GM18511 (cell line): ENCODE data around the gene TM7SF2.
A peak's percentile ranks its signal among the peaks of the same experiment; 100 is the strongest.

Experiments
- ATAC-seq: cut with Tn5 transposase; IDR thresholded peaks from one replicate; pipeline ENCODE4 v1.9.1; 2021; ENCODE audit warnings: mild to moderate bottlenecking, moderate library complexity; ENCODE audit not compliant: unreplicated experiment

Gene TM7SF2

DNA sequence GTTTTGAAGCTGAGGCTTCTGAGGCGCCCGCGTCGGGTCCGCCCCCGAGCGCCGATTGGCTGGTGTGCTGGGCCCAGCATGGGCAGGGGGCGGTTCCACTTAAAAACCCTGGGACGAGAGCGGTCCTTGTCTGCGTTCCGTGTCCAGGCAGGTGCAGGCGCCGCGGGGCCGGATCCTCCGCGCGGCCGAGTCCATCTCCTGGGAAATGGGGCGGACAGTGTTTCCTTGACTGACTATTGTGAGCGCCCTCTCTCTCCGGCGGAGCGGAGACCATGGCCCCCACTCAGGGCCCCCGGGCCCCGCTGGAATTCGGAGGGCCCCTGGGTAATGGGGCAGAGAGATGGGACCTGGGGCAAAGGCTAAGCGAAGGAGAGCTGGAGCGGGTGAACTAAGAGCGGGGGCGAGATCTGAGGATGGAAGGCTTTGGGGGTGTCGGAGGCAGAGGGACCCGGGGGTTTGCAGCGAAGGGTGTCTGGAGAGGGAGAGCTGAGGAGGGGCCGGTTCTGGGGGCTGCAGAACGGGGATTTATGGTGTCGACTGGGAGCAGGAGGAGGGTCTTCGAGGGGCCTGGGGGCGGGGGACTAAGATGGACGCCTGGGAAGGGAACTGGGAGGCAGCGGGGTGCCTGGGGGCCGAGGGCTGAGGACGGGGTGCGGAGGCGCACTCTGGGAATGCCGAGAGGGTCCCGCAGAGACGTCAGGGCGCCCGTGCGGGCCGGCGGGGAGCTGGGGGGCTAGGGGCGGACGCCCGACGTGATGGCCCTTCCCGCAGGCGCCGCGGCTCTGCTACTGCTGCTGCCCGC lies at the start of gene TM7SF2:
TM7SF2 (plus strand) TSS at position 129 of the 802 bp plus-strand sequence; CDS start at position 273, 144 bp downstream.
- peak; percentile 66 for ATAC-seq

DNA sequence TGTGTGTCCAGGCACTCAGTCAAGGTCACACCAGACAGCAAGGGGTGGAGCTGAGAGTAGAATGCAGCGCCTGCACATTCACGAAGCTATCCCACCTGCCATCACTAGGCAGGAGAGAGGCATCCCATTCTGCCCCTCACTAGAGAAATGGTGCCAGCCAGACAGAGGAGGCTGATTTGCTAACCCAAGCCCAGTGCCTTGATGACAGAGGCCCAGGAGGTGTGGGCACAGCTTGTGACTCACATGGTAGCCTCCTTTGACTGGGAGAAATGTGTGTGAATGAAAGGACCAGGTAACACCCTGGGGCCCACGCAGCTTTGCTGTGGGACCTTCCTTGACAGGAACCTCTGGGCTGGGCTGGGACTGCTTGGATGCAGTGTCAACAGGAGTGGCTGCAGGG lies 48.1 kb upstream of the TM7SF2 start:
- ATAC-seq: no peak

DNA sequence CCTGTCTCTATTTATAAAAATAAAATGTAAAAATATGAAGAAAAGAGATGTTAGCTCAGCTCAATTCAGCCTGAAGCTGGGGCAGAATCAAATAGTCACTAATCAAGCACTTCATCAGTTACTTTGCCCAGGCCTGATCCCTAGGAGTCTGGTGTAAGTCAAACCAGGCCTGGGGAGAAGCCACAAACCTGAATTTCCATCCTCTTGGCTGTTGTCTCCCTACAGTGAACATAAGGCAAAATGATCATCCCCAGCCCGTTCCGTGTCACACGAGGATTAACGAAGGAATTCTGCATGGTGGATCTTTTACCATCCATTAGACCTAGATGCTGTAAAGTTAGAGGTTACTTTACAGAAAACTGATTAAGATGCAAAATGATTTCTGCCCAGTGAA lies 46.8 kb upstream of the TM7SF2 start:
- ATAC-seq: no peak

DNA sequence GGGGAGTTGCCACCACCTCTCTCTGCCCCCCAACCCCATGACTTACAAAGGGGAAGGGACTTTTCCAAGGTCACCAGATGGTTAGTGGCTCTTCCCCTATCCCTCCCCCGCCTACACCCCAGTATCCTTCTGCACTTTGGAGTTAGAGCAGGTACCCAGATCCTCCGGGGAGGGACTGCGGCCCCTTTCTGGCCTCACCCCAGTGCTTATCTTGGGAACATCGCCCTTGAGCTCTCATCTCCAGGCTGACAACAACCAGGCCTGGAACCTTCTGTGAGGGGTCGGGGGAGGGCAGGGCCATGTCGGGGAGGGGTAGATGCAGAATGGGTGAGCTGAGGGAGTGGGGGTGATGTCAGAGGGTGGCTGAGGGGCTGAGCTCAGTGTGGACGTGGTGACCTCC lies 45.8 kb upstream of the TM7SF2 start:
- no peak for ATAC-seq

DNA sequence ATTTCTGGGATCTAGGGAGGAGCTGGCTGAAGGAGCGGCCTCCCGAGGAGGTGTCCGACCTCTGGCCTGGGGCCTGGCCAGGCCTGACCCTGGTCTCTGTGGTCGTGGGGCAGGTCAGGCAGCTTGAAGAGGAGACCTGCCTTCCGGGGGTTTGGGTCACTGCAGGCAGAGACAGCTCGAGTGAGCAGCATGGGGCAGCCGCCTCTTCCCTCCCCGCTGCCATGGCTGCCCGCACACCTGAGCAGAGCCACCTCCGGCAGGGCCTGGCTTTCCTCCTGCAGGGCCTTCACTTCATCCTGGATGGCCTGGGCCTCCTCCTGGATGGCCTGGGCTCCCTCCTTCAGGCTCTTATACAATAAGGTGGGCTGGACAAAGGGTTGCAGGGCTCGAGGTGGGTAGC lies 45.4 kb upstream of the TM7SF2 start:
- ATAC-seq: no peak

DNA sequence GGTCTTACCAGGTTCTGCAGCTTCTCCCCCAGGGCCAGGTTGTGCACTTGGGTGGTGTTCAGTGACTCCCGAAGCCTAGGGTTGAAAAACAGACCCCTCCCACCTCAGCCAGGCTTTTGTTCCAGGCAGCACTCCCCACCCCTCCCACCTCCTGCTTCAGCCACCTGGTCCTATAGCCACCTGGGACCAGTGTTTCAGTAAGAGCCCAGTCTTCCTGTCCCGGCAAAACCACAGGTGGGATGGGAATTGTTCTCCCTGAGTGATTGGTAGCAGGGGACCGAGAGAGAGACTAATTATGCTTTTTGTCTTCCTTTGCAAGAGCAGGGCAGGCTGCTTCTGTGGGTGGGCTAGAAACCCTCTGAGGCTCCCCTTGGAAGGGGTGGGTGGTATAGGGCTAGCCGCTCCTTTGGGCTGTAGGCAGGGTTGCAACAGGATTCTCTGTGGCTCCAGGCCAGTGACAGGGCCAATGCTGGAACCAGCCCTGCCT lies 44.8 kb upstream of the TM7SF2 start:
- no peak for ATAC-seq

DNA sequence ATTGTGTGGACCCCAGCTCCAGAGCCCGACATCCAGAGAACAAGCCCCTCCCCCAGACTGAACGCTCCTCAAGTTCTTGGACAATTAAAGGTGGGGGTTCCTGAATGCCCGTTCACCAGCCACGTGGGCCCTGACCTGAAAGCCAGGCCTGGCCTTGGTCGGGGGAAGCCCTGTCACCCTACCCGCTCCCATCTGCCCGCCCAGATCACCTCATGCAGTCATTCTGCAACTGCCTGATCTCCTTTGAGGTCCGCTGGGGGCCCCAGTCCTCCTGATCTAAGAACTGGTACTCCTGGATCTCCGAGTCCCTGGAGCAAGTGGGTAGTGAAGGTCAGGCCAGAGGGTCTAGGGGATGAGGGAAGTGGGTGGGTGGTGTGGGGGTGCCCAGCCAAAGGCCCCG lies 44.2 kb upstream of the TM7SF2 start:
- no peak for ATAC-seq

DNA sequence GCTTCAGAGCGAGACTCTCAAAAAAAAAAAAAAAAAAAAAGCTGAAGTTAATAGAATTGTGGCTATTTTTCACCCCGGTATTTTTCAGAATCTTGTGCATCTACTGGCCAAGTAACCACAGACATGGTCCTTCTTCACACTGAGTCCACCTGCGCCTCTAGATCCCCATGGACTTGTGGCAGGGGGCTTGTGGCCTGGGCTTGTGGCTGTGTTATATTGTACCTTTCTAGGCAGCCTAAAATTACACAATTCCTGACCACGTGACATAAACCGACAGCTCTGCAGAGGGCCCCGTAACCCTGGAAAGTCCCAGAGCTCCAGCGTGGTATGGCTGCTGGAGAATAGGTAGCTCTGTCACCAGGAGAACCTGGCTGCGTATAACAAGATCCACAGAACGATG lies 42.5 kb upstream of the TM7SF2 start:
- no peak for ATAC-seq

DNA sequence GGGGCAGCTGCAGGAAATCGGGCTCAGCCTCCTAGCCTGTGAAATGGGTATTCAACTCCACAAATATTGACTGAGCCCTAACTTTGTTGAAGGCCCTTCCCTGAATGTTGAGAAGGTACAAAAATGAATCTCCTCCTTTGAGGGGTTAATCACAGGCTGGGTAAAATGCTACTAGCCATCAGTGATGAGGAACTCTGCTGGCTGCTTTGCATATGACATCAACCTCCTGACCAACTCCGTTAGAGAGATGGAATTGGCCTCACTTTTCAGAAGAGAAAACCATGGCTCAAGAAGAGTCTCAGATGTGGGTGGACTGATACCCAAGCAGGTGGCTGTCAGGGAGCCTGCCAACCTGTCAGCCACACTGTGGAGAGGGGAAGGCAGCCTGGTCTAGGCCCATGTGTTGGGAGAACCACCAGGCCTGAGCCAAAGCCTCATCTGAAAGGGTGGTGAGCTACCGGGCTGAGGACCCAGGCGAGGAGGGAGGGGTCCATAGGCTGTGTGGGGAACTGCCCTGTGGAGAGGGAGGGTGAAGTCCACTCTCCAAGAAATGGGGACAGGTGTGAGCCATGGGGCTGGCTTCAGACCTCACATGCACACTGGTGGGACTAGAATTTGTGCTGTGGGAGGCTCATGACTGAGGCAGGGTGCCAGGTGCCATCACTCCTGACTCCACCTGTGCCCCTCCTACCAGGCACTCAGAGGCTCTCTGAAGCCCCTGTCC lies 39.6 kb upstream of the TM7SF2 start:
- no peak for ATAC-seq

DNA sequence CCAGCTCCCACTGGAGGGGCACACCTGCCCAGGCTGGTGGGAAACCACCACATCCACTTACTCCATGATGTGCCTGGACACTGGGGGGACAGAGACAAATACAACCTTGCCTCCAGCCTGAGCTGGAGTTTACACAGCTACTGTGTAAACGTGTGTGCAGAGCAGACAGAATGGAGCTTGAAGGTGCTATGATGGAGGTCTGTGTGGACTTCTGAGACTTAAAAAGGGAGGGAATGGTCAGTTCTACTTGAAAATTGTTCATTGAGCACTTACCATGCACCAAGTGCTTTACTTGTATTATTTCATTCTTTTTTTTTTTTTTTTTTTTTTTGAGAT lies 39.1 kb upstream of the TM7SF2 start:
- no peak for ATAC-seq

DNA sequence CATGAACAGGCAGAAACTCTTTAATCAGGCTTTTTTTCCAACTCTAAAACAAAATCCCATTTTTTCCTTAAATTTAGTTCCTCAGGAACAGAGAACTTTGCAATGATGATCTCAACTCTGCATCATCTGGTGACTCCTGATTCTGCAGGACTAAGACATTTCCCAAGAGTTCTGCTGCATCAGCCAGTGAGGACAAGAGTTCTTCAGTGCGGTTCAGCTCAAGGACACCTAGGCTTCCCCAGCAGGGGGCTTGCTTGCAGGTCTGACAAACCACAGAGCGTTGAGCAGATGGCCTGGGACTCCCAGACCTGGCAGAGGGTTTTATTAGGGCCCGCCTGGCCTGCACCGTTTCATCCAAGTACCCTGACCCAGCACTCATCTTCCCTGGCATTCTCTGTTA lies 34.2 kb upstream of the TM7SF2 start:
- no peak for ATAC-seq

DNA sequence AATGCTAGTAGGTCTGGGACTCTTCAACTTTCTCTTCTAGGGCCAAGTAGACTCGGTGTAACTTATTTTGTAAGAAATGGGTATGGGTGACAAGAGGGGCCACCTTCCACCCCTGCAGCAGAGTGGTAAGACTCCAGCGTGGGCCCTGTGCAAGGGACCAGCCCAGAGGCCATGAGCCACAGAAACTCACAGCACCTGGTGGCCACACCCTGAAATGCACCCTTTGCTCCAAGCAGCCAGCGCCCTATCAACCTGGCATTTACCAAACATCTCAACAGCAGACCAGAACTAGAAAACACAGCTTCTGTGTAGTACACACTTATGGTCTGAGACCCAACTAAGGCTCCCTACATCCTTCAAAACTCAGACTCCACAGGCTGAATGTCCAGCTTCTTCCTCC lies 33.5 kb upstream of the TM7SF2 start:
- no peak for ATAC-seq

DNA sequence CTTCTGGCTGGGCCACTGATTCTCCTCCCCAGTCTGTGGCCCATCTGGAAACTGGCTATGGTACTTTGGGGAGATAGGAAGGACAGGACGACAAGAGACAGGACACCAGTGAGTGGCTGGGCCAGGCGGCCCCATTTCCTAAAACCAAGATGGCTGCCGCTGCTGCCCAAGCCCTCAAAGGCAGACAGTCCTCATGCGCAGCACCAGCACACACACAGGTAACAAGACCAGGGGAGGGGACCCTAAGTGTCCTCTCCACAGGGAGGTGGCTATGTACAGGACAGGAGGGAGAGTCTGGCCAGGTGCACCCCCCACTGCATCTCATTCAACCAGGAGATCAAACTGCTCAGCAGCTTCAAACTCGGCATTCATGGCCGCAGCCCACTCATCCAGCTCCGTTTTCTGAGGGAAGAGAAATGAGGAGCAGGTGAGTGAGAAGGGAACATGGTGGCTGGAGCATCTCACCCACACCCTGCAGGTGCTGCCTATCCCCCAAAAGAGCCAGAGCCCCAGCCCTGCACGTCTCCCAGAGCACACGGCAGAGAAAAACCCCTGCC lies 32.8 kb upstream of the TM7SF2 start:
- ATAC-seq: no peak

DNA sequence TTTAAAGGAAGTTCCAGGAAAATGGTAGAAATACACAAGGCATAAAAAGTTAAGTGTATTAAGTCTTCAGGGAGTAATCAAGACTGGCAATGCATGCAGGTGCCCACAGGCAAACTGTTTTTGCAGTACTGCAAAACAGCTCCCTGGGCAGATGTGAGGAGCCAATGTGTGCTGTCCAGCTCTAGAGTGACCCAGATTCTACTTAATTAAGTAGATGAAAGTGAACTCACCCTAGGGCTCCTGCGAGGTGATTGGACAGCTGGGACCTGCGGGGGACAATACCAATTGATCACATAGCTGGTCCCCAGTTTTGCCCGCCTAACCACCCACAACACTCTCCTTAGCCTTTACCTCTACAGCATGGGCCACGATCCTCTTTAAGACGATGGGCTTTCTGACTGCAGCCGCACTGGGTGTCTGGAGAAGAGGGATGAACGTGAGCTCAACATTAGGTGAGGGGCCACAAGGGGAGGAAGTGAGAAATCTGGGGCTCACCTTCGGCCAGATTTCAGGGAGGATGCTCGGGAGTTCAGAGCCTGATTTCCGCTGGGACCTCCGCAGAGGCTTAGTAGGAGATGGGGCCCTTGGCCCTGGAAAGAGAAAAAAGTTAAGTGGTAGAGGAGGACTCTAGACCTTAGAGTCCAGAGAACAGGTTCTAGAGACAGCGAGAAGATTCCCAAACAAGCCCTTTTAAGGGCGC lies 28.4 kb upstream of the TM7SF2 start:
- peak; percentile 14 for ATAC-seq

DNA sequence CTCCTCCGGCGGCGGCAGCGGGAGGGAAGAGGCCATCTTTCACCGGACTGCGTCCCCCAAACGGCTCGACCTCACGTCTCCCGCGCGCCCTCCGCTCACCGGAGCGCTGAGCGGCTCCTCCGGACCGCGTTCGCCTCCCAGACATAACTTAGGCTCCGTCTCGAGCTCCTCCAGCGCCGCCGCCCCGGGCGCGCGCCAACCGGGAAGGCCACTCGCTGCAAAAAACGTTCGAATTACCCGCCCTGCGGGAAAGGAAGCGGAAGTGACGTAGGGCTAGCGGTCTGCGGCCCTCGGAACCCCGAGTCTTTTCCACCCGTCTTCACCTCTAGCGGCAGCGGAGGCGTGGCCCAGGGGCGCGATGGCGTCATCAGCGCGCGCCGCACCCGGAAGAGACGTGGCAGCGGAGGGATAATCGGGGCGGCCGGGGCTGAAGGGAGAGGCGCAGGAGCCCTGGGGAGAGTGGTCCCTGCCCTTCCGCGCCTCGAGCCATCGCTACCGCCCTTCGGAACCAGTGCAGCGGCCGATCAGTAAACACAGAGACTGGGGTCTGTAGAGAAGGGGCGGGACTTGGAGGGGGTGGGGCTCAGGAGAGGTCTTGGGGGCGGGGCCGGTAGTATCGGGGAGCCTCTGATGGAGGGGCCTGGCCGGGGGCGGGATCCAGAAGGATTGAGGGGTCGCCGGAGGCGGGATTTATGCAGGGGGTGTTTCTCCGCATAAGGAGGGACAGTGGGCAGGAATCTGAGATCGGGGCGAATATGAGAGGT lies 27.7 kb upstream of the TM7SF2 start, which contains the start of the genes CDCA5 and ZFPL1:
CDCA5 (minus strand) TSS at position 207 of the 764 bp plus-strand sequence; CDS start at position 145, 62 bp downstream.
ZFPL1 (plus strand) TSS at position 389 of the 764 bp plus-strand sequence. CDS start 477 bp downstream, outside the sequence.
- peak; percentile 80 for ATAC-seq

DNA sequence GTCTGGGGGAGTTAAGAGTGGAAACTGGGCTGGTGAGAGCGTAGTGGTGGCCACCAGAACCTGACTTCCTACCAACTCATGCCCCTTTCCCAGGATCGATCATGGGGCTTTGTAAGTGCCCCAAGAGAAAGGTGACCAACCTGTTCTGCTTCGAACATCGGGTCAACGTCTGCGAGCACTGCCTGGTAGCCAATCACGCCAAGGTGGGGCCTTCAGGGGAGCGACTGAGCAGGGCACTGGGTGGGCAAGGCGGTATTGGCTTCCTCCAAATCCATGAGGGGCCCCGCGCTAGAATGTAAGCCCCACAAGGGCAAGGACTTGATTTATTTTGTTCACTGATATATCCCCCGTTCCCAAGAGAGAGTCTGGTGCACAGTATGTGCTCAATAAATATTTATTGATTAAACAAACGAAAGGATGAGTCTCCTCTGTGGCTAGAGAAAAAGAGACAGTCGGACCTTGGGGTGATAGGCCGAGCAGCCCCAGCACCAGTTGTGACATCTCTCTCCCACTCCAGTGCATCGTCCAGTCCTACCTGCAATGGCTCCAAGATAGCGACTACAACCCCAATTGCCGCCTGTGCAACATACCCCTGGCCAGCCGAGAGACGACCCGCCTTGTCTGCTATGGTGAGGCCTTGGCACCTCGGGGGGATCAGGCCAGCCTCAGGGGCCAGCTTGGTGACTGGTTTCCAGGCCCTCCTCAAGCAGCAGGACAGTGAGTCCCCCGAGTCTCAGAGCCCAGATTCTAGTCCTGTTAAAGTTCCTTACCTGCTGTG lies 26.9 kb upstream of the TM7SF2 start:
- ATAC-seq: no peak

DNA sequence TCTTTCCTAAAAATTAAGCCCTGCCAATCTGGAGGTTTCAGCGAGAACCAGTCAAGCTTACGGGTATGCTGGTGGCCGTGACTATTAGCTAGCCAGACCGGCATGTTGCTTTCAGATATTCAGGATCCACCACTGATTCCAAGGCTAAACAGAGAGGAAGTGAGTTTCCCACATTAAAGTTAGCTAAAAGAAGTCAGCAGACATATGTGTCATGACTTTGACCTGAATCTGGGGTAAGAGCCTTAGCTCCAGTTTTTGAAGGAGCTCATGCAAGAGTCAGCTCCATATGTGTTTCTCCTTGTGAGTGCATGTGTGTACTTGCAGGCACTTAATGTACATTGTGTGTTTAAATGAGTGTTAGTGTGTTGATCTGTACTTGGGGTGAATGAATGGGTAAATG lies 26.2 kb upstream of the TM7SF2 start:
- ATAC-seq: no peak

DNA sequence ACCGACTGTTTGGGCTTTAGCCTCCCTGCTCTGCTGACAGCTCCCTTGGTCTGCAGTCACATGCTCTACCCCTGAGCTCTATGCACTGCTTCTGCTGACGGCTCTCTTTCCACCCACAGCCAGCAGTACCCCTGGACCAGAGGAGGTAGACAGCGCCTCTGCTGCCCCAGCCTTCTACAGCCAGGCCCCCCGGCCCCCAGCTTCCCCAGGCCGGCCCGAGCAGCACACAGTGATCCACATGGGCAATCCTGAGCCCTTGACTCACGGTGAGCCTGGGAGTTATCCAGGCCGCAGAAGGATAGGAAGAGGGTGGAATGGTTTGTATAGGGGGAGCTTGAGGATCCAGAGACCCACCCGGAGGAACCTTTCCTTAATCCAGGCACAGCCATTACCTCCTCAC lies 24.9 kb upstream of the TM7SF2 start:
- ATAC-seq: no peak

DNA sequence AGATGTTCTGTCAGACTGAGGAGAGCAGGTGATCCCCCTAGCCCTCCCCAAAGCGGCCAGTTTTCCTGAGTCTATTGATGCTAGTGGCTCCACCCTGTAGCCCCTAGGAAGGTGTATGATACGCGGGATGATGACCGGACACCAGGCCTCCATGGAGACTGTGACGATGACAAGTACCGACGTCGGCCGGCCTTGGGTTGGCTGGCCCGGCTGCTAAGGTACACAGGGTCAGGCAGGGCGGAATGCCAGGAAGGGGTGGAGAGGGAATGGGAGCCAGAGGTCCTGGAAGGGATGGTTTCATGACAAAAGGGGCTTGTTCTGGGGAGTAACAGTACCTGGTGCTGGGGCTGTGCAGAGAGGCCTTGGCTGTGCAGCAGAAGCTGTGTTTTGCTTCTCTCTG lies 24.5 kb upstream of the TM7SF2 start:
- no peak for ATAC-seq

DNA sequence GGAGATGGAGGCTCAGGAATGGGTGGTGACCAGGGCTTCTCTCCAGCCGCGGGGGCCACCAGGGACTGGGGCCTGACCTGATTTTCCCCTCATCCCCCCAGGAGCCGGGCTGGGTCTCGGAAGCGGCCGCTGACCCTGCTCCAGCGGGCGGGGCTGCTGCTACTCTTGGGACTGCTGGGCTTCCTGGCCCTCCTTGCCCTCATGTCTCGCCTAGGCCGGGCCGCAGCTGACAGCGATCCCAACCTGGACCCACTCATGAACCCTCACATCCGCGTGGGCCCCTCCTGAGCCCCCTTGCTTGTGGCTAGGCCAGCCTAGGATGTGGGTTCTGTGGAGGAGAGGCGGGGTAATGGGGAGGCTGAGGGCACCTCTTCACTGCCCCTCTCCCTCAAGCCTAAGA lies 23.8 kb upstream of the TM7SF2 start:
- ATAC-seq: no peak
